GM12878 (cell line): ENCODE measurements around the gene MXRA7. TPM values are rescaled to one million over a fixed set of nuclear protein-coding genes. Genes with fewer than 3 reads are reported as not detected.

Source experiments
- ASH2L ChIP-seq: fragments of 300-600, 200-600 bp; sonication (generic); IDR thresholded peaks from 2 replicates; pipeline ENCODE4 v1.6.1; 2017; ENCODE audit warnings: low read depth, mild to moderate bottlenecking, borderline replicate concordance
- BACH1 ChIP-seq: fragments of 450-650 bp; IDR thresholded peaks from 2 replicates; pipeline ENCODE4 v1.6.1; 2017; ENCODE audit warnings: mild to moderate bottlenecking, borderline replicate concordance
- CBX5 ChIP-seq: sonication (generic); IDR thresholded peaks from 2 replicates; pipeline ENCODE4 v1.6.1; 2016; ENCODE audit warnings: low read depth, moderate library complexity, mild to moderate bottlenecking, inconsistent platforms
- EGR1 ChIP-seq, 2 experiments: IDR thresholded peaks; 1 replicate in 1 of 2; 2 replicates in 1 of 2; pipeline ENCODE4 v1.6.1; 2011 to 2012; ENCODE audit warnings: low read depth in 2 of 2, low read length in 2 of 2, borderline replicate concordance in 1 of 2, mild to moderate bottlenecking in 1 of 2, moderate library complexity in 1 of 2
- ETV6 ChIP-seq, 2 experiments: fragments of 450-650 bp in 1 of 2; IDR thresholded peaks in 1 of 2; conservative IDR thresholded peaks in 1 of 2; 2 replicates each; pipeline ENCODE4 v1.6.1; 2014; ENCODE audit warnings: antibody characterized with exemption in 1 of 2, borderline replicate concordance in 1 of 2, low read depth in 1 of 2, mild to moderate bottlenecking in 1 of 2, moderate library complexity in 1 of 2
- FOS ChIP-seq: IDR thresholded peaks from 3 replicates; pipeline ENCODE4 v1.6.1; 2011; ENCODE audit warnings: borderline replicate concordance; ENCODE audit not compliant: insufficient read length; ENCODE audit errors: extremely low read depth
- GATAD2B ChIP-seq: fragments of 450-650 bp; conservative IDR thresholded peaks from 2 replicates; pipeline ENCODE4 v1.6.1; 2017; ENCODE audit warnings: low read depth, mild to moderate bottlenecking, moderate library complexity
- HCFC1 ChIP-seq: fragments of 150-350 bp; IDR thresholded peaks from 2 replicates; pipeline ENCODE4 v1.6.1; 2014; ENCODE audit warnings: low read length
- NFYA ChIP-seq: IDR thresholded peaks from 2 replicates; pipeline ENCODE4 v1.6.1; 2011; ENCODE audit warnings: low read depth, mild to moderate bottlenecking, low read length, improper control_type of control experiment, borderline replicate concordance
- NR2F1 ChIP-seq: fragments of 450-650 bp; conservative IDR thresholded peaks from 2 replicates; pipeline ENCODE4 v1.6.1; 2017; ENCODE audit warnings: mild to moderate bottlenecking
- PAX8 ChIP-seq: fragments of 450-650 bp; IDR thresholded peaks from 2 replicates; pipeline ENCODE4 v1.6.1; 2017; ENCODE audit warnings: mild to moderate bottlenecking, moderate library complexity
- RB1 ChIP-seq: fragments of 450-650 bp; formaldehyde crosslinking; IDR thresholded peaks from 2 replicates; pipeline ENCODE4 v1.6.1; 2017; ENCODE audit warnings: mild to moderate bottlenecking, borderline replicate concordance
- RFX5 ChIP-seq: IDR thresholded peaks from 2 replicates; pipeline ENCODE4 v1.6.1; 2011; ENCODE audit warnings: low read depth, low read length, improper control_type of control experiment
- RUNX3 ChIP-seq: IDR thresholded peaks from 2 replicates; pipeline ENCODE4 v1.6.1; 2012; ENCODE audit warnings: low read length, inconsistent platforms
- SIX5 ChIP-seq: IDR thresholded peaks from 2 replicates; pipeline ENCODE4 v1.6.1; 2011; ENCODE audit warnings: mild to moderate bottlenecking, low read depth, low read length, moderate library complexity; ENCODE audit not compliant: severe bottlenecking
- SUZ12 ChIP-seq: fragments of 200-600 bp; sonication (generic); IDR thresholded peaks from one replicate; pipeline ENCODE4 v1.6.1; 2018; ENCODE audit warnings: antibody characterized with exemption, mild to moderate bottlenecking; ENCODE audit not compliant: unreplicated experiment
- TCF3 ChIP-seq: IDR thresholded peaks from 2 replicates; pipeline ENCODE4 v1.6.1; 2012; ENCODE audit warnings: low read depth, mild to moderate bottlenecking, low read length, borderline replicate concordance; ENCODE audit not compliant: insufficient read depth
- WRNIP1 ChIP-seq: IDR thresholded peaks from 2 replicates; pipeline ENCODE4 v1.6.1; 2011; ENCODE audit warnings: low read depth, low read length, improper control_type of control experiment, borderline replicate concordance
- ZZZ3 ChIP-seq: IDR thresholded peaks from 2 replicates; pipeline ENCODE4 v1.6.1; 2011; ENCODE audit warnings: low read depth; ENCODE audit not compliant: control insufficient read depth, insufficient read length
- polyA plus RNA-seq, 11 experiments: library from polyadenylated mRNA; depleted of rRNA in 4 of 11; unstranded in 6 of 11; stranded (reverse) in 5 of 11; fragments of >200 nt; fragmentation: Nextera tagmentation in 4 of 11; fragmentation: Illumina TruSeq in 1 of 11; extraction: Ambion mirVana in 4 of 11; extraction: Trizol in 1 of 11; gene quantifications; 1 replicate in 1 of 11; 2 replicates in 10 of 11; pipeline versions ENCODE4 v1.2.1 to v1.2.3, GENCODE V29; 2011 to 2016; ENCODE audit warnings: inconsistent platforms in 2 of 11, missing spikeins in 2 of 11, low read depth in 1 of 11
- total RNA-seq, 4 experiments: library from RNA; depleted of rRNA in 3 of 4; stranded (reverse); fragments of >200 nt in 3 of 4; fragmentation: Illumina TruSeq in 1 of 4; extraction: Trizol in 1 of 4; gene quantifications; 2 replicates each; pipeline versions ENCODE4 v1.2.1 to v1.2.3, GENCODE V29; 2013 to 2021
- TF ChIP-seq, protein P1 (sequence below): IDR thresholded peaks from 2 replicates; pipeline ENCODE4 v1.6.1; 2012; ENCODE audit warnings: low read depth, low read length, improper control_type of control experiment
- TF ChIP-seq, protein P2 (sequence below): fragments of 450-650 bp; IDR thresholded peaks from 2 replicates; pipeline ENCODE4 v1.6.1; 2017; ENCODE audit warnings: mild to moderate bottlenecking, low read depth, inconsistent platforms; ENCODE audit not compliant: poor library complexity, severe bottlenecking
- TF ChIP-seq, protein P3 (sequence below): fragments of 450-650 bp; IDR thresholded peaks from 2 replicates; pipeline ENCODE4 v1.6.1; 2017; ENCODE audit warnings: mild to moderate bottlenecking
- TF ChIP-seq, protein P4 (sequence below): IDR thresholded peaks from 2 replicates; pipeline ENCODE4 v1.6.1; 2011; ENCODE audit warnings: low read depth, low read length, improper control_type of control experiment, borderline replicate concordance

The MXRA7 gene
- total and polyA plus RNA-seq, 10 of the 15 experiments (the other 5 are each of a cell fraction or from before 2014, with no cell fraction given) = 0.03 to 2.0 (median 0.33) TPM

DNA sequence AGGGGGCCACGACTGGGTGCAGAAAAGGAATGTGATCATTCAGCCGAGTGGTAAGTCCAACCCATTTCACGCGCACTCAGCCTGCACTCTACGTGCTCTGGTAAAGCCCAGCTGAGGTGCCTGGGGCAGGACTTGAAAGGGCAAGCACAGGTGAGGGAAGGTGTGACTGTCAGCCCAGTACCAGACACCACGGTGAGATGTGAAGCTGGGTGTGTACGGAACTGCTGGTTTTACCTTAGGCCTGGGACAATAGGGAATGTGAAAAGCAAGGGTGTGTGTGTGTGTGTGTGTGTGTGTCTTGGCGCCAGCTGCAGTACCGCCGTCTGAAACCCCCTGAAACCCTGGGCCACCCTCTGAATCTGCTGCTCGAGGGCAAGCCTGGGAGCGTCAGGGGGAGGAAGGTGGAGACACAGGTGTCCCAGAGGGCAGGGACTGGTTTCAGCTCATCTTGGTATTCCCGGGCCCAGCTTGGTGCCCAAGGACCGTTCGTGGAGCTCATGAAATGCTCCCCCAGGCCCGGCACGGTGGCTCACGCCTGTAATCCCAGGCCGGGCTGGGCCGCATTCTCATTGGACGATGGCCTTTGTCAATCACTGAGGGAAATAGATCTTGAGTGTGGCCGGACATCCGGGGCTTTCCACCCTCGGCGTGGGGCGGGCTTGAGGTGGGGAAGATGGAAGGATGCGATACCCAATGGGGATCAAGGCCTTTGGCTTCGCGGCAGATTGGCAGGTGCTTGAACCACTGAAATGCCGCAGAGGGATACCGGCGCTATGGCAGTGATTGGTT lies 39.4 kb downstream of the MXRA7 start (continued):
- TF ChIP-seq WRNIP1 (no peak), SUZ12 (no peak), EGR1 (IDR thresholded peaks at IDR 0.05; ENCODE audit: borderline replicate concordance in 1 of 2, low read depth in 2 of 2, low read length in 2 of 2) (no peak), TCF3 (no peak), NFYA (peak; percentile 97), PAX8 (no peak), ZZZ3 (no peak), RUNX3 (no peak), SIX5 (no peak), GATAD2B (no peak), BACH1 (no peak), ETV6 (conservative IDR thresholded peaks at IDR 0.05 in 1 of 2, IDR thresholded peaks at IDR 0.05 in 1 of 2; ENCODE audit: borderline replicate concordance in 1 of 2, low read depth in 1 of 2) (no peak), RB1 (no peak), CBX5 (no peak), RFX5 (0 out of 2 replicates have a peak, but pooled peaks have one; percentile 52), FOS (peak; percentile 97), HCFC1 (no peak), ASH2L (no peak), NR2F1 (no peak)
- TF ChIP-seq, protein P1, sequence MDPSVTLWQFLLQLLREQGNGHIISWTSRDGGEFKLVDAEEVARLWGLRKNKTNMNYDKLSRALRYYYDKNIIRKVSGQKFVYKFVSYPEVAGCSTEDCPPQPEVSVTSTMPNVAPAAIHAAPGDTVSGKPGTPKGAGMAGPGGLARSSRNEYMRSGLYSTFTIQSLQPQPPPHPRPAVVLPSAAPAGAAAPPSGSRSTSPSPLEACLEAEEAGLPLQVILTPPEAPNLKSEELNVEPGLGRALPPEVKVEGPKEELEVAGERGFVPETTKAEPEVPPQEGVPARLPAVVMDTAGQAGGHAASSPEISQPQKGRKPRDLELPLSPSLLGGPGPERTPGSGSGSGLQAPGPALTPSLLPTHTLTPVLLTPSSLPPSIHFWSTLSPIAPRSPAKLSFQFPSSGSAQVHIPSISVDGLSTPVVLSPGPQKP = no peak
- TF ChIP-seq, protein P2, sequence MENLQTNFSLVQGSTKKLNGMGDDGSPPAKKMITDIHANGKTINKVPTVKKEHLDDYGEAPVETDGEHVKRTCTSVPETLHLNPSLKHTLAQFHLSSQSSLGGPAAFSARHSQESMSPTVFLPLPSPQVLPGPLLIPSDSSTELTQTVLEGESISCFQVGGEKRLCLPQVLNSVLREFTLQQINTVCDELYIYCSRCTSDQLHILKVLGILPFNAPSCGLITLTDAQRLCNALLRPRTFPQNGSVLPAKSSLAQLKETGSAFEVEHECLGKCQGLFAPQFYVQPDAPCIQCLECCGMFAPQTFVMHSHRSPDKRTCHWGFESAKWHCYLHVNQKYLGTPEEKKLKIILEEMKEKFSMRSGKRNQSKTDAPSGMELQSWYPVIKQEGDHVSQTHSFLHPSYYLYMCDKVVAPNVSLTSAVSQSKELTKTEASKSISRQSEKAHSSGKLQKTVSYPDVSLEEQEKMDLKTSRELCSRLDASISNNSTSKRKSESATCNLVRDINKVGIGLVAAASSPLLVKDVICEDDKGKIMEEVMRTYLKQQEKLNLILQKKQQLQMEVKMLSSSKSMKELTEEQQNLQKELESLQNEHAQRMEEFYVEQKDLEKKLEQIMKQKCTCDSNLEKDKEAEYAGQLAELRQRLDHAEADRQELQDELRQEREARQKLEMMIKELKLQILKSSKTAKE = peak; percentile 90
- TF ChIP-seq, protein P3, sequence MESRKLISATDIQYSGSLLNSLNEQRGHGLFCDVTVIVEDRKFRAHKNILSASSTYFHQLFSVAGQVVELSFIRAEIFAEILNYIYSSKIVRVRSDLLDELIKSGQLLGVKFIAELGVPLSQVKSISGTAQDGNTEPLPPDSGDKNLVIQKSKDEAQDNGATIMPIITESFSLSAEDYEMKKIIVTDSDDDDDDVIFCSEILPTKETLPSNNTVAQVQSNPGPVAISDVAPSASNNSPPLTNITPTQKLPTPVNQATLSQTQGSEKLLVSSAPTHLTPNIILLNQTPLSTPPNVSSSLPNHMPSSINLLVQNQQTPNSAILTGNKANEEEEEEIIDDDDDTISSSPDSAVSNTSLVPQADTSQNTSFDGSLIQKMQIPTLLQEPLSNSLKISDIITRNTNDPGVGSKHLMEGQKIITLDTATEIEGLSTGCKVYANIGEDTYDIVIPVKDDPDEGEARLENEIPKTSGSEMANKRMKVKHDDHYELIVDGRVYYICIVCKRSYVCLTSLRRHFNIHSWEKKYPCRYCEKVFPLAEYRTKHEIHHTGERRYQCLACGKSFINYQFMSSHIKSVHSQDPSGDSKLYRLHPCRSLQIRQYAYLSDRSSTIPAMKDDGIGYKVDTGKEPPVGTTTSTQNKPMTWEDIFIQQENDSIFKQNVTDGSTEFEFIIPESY = no peak; the same call in 1 of the 2 replicates
- TF ChIP-seq, protein P4, sequence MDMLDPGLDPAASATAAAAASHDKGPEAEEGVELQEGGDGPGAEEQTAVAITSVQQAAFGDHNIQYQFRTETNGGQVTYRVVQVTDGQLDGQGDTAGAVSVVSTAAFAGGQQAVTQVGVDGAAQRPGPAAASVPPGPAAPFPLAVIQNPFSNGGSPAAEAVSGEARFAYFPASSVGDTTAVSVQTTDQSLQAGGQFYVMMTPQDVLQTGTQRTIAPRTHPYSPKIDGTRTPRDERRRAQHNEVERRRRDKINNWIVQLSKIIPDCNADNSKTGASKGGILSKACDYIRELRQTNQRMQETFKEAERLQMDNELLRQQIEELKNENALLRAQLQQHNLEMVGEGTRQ = no peak
